Neural cell (in vitro differentiated cells): Measurements from ENCODE around the gene KAT8. TPM values are rescaled to one million over a fixed set of nuclear protein-coding genes. Genes with fewer than 3 reads are reported as not detected.

ENCODE experiments used
- H2AFZ ChIP-seq: fragments of 200-600, 300-800 bp; sonication (generic), shearing (Covaris generic); 2 replicates; pipeline ENCODE4 v1.6.0; 2014; ENCODE audit warnings: low read depth, mild to moderate bottlenecking, antibody characterized with exemption, low read length, moderate library complexity
- H3F3A ChIP-seq: fragments of 200-600 bp; shearing (Covaris generic); 2 replicates; pipeline ENCODE4 v1.6.1; 2016; ENCODE audit warnings: mild to moderate bottlenecking, moderate library complexity, mixed read lengths, antibody characterized with exemption, low read length; ENCODE audit not compliant: insufficient read depth, poor library complexity, severe bottlenecking
- H3K27ac ChIP-seq: fragments of 200-600, 300-800 bp; sonication (generic), shearing (Covaris generic); 2 replicates; pipeline ENCODE4 v1.5.1; 2014; ENCODE audit warnings: mild to moderate bottlenecking, low read length, moderate library complexity
- H3K27me3 ChIP-seq: fragments of 300-800, 200-600 bp; sonication (generic), shearing (Covaris generic); 2 replicates; pipeline ENCODE4 v1.6.0; 2014; ENCODE audit warnings: mild to moderate bottlenecking, low read depth, low read length, moderate library complexity; ENCODE audit not compliant: insufficient read depth
- H3K36me3 ChIP-seq: fragments of 300-800, 200-600 bp; sonication (generic), shearing (Covaris generic); 2 replicates; pipeline ENCODE4 v1.5.1; 2014; ENCODE audit warnings: mild to moderate bottlenecking, antibody characterized with exemption, low read length, moderate library complexity; ENCODE audit not compliant: insufficient read depth
- H3K4me2 ChIP-seq: fragments of 300-800, 200-600 bp; sonication (generic), shearing (Covaris generic); 2 replicates; pipeline ENCODE4 v1.6.0; 2014; ENCODE audit warnings: mild to moderate bottlenecking, low read length
- H3K4me3 ChIP-seq: fragments of 300-800, 200-600 bp; sonication (generic), shearing (Covaris generic); 2 replicates; pipeline ENCODE4 v1.5.1; 2014; ENCODE audit warnings: mild to moderate bottlenecking, low read length, moderate library complexity
- H3K79me2 ChIP-seq: fragments of 200-600 bp; shearing (Covaris generic); replicated peaks from 2 replicates; pipeline ENCODE4 v1.6.0; 2014; ENCODE audit warnings: mild to moderate bottlenecking, low read length, moderate library complexity; ENCODE audit not compliant: insufficient read depth
- H3K9ac ChIP-seq: fragments of 300-800, 200-600 bp; sonication (generic), shearing (Covaris generic); 2 replicates; pipeline ENCODE4 v1.6.1; 2016; ENCODE audit warnings: mild to moderate bottlenecking, low read length, mixed read lengths
- H3K9me2 ChIP-seq: fragments of 200-600 bp; shearing (Covaris generic); 2 replicates; pipeline ENCODE4 v1.6.1; 2016; ENCODE audit warnings: mild to moderate bottlenecking, low read length, mixed read lengths; ENCODE audit not compliant: insufficient read depth
- H3K9me3 ChIP-seq: fragments of 200-600, 300-800 bp; sonication (generic), shearing (Covaris generic); 2 replicates; pipeline ENCODE4 v1.6.1; 2016; ENCODE audit warnings: mild to moderate bottlenecking, mixed run types, low read length, moderate library complexity, mixed read lengths
- H4K20me1 ChIP-seq: fragments of 200-600 bp; shearing (Covaris generic); 2 replicates; pipeline ENCODE4 v1.6.1; 2016; ENCODE audit warnings: mild to moderate bottlenecking, mixed run types; ENCODE audit not compliant: insufficient read depth
- CTCF ChIP-seq: fragments of 450-650 bp; IDR thresholded peaks from 2 replicates; pipeline ENCODE4 v1.5.1; 2014; ENCODE audit warnings: antibody characterized with exemption, mild to moderate bottlenecking, moderate library complexity; ENCODE audit not compliant: poor library complexity, severe bottlenecking
- EP300 ChIP-seq: fragments of 450-650 bp; conservative IDR thresholded peaks from 2 replicates; pipeline ENCODE4 v1.6.1; 2014; ENCODE audit warnings: antibody characterized with exemption, mild to moderate bottlenecking, moderate library complexity; ENCODE audit not compliant: poor library complexity, severe bottlenecking
- EZH2 ChIP-seq: fragments of 200-600, 300-800 bp; shearing (Covaris generic), sonication (generic); IDR thresholded peaks from 2 replicates; pipeline ENCODE4 v1.6.1; 2014; ENCODE audit warnings: antibody characterized with exemption, low read length, borderline replicate concordance, mild to moderate bottlenecking; ENCODE audit not compliant: insufficient read depth, poor library complexity, severe bottlenecking
- MXI1 ChIP-seq: fragments of 450-650 bp; conservative IDR thresholded peaks from 2 replicates; pipeline ENCODE4 v1.6.1; 2014; ENCODE audit warnings: antibody characterized with exemption, mild to moderate bottlenecking; ENCODE audit not compliant: poor library complexity, severe bottlenecking
- POLR2AphosphoS5 ChIP-seq: IDR thresholded peaks from 2 replicates; pipeline ENCODE4 v1.6.1; 2012
- RAD21 ChIP-seq: fragments of 450-650 bp; conservative IDR thresholded peaks from 2 replicates; pipeline ENCODE4 v1.6.1; 2014; ENCODE audit warnings: antibody characterized with exemption, mild to moderate bottlenecking, moderate library complexity
- REST ChIP-seq: IDR thresholded peaks from 2 replicates; pipeline ENCODE4 v1.6.1; 2012; ENCODE audit warnings: borderline replicate concordance
- SMC3 ChIP-seq: fragments of 450-650 bp; conservative IDR thresholded peaks from 2 replicates; pipeline ENCODE4 v1.6.1; 2014; ENCODE audit warnings: antibody characterized with exemption, mild to moderate bottlenecking, moderate library complexity; ENCODE audit not compliant: poor library complexity
- TAF1 ChIP-seq: IDR thresholded peaks from 2 replicates; pipeline ENCODE4 v1.6.1; 2012; ENCODE audit warnings: low read depth
- polyA plus RNA-seq: library from polyadenylated mRNA; depleted of rRNA; stranded (reverse); fragments of >200 nt; gene quantifications from 2 replicates; pipeline ENCODE4 v1.2.3, GENCODE V29; 2014

The KAT8 gene
- polyA plus RNA-seq, 1 donor from 2014 or later = 98.0 TPM

- H3K9me3 ChIP-seq = no peaks in the 10 kb centered on the region
- no peaks in the 10 kb centered on the region for H3K79me2 ChIP-seq
- no peaks in the 10 kb centered on the region for H3K27me3 ChIP-seq
- no peak overlapping the region for H3K9ac ChIP-seq
- H3K36me3 ChIP-seq = no peaks in the 10 kb centered on the region
- no peaks in the 10 kb centered on the region for H3K9me2 ChIP-seq
- TF ChIP-seq REST (no peak), TAF1 (no peak), RAD21 (no peak), CTCF (no peak), SMC3 (no peak), POLR2AphosphoS5 (no peak), MXI1 (no peak), EZH2 (no peak), EP300 (no peak)
- no peak overlapping the region for H2AFZ ChIP-seq
- H3K27ac ChIP-seq = no peak overlapping the region
- H3F3A ChIP-seq = no peaks in the 10 kb centered on the region
- H3K4me2 ChIP-seq = no peak overlapping the region
- no peak overlapping the region for H3K4me3 ChIP-seq
- no peaks in the 10 kb centered on the region for H4K20me1 ChIP-seq
Measured at GRCh38 chr16:31110106-31111034, 7.1 kb upstream of the KAT8 start.

GRCh38 chr16:31111881-31112466, 5.5 kb upstream of the KAT8 start:
- TF ChIP-seq POLR2AphosphoS5 = no peak
- no peak for TF ChIP-seq RAD21
- TF ChIP-seq CTCF = no peak
- no peak for TF ChIP-seq MXI1
- Histone ChIP-seq H3K9ac (no peak overlapping the region), H3F3A (no peaks in the 10 kb centered on the region), H3K79me2 (no peaks in the 10 kb centered on the region), H3K4me2 (no peak overlapping the region), H3K9me2 (no peaks in the 10 kb centered on the region), H3K36me3 (no peaks in the 10 kb centered on the region), H3K9me3 (no peaks in the 10 kb centered on the region), H3K4me3 (no peak overlapping the region), H2AFZ (no peak overlapping the region), H3K27me3 (no peaks in the 10 kb centered on the region), H3K27ac (no peak overlapping the region), H4K20me1 (no peaks in the 10 kb centered on the region)
